IMR-90 (cell line): ENCODE measurements around the gene BNIP5.

ENCODE experiments used
- CTCF ChIP-seq: conservative IDR thresholded peaks from 2 replicates; pipeline ENCODE4 v1.5.1; 2012; ENCODE audit warnings: mild to moderate bottlenecking, low read depth, low read length, improper control_type of control experiment
- MAFK ChIP-seq: IDR thresholded peaks from 2 replicates; pipeline ENCODE4 v1.6.1; 2012; ENCODE audit warnings: low read depth, low read length, improper control_type of control experiment
- POLR2A ChIP-seq: IDR thresholded peaks from 2 replicates; pipeline ENCODE4 v1.6.1; 2012; ENCODE audit warnings: mild to moderate bottlenecking, low read depth, low read length
- SMC3 ChIP-seq: fragments of 150-350 bp; IDR thresholded peaks from 2 replicates; pipeline ENCODE4 v1.6.1; 2016; ENCODE audit warnings: low read depth, mild to moderate bottlenecking, antibody characterized with exemption, low read length, moderate library complexity
- USF2 ChIP-seq: fragments of 150-350 bp; IDR thresholded peaks from 2 replicates; pipeline ENCODE4 v1.6.1; 2017; ENCODE audit warnings: mild to moderate bottlenecking, antibody characterized with exemption, low read length, low read depth

DNA sequence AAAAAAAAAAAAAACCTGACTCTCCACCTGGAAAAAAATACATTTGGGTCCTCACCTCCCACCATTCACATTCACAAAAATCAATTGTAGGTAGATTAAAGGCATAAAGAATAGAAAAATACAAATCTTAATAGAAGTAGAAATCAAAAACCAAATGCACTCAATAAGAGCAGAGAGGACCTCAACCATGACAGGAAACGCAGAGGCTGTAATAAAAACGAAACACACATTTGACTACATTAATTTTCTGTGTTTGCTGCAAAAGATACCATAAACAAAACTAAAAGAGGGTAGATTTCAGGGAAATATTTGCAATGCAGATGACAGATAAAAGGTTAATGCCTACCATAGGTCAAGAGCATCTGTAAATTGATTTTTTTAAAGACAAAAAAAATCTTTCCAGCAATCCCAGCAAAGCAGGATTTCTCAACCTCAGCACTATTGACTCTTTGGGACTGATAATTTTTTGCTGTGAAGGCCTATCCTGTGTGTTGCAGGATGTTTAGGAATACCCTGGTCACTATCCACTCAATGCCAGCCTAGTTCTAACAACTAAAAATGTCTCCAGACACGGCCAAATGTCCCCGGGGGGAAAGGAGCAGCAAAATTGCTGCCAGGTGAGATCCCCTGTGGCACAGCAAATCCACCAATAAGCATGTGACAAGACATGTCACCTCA lies 41.7 kb upstream of the BNIP5 start:
- TF ChIP-seq SMC3 (no peak), MAFK (no peak), CTCF (no peak), USF2 (no peak), POLR2A (no peak)
